ENCODE measurements around the gene ADGRL2.

- TF ChIP-seq CTCF (IDR thresholded peaks at IDR 0.05; ENCODE audit: extremely low read depth in 1 of 2, insufficient read depth in 1 of 2, low read depth in 1 of 2, low read length in 2 of 2) = no peak
- TF ChIP-seq MAX (IDR thresholded peaks at IDR 0.05; ENCODE audit: insufficient read depth, insufficient read length) = no peak
- no peak for TF ChIP-seq EZH2 (IDR thresholded peaks at IDR 0.05; ENCODE audit: borderline replicate concordance, low read depth, low read length, severe bottlenecking)
- TF ChIP-seq POLR2A (IDR thresholded peaks at IDR 0.05; ENCODE audit: low read depth, low read length) = no peak
- no peak for TF ChIP-seq MYC (IDR thresholded peaks at IDR 0.05; ENCODE audit: low read depth, low read length)
These were observed 12.0 kb downstream of the ADGRL2 start for GRCh38 chr1:81812712-81813111.
